H4 (cell line): ENCODE data around the gene PPP1R12B. TPM values are rescaled to one million over a fixed set of nuclear protein-coding genes. Genes with fewer than 3 reads are reported as not detected.
"Not testable (repeated sequence)": the region's sequence is repeated elsewhere in the genome, so short reads cannot be mapped to it uniquely, and the experiment has no call there.

Experiments
- DNase-seq: peaks from one replicate; pipeline ENCODE4 v3.0.0-alpha.2; 2015; ENCODE audit warnings: low spot score
- total RNA-seq: library from RNA; depleted of rRNA; stranded (reverse); fragments of >200 nt; shearing (Covaris generic); gene quantifications from 2 replicates; pipeline ENCODE4 v1.2.3, GENCODE V29; 2014

PPP1R12B gene
- total RNA-seq, 1 experiment from 2014 or later: 5.7 TPM

DNA sequence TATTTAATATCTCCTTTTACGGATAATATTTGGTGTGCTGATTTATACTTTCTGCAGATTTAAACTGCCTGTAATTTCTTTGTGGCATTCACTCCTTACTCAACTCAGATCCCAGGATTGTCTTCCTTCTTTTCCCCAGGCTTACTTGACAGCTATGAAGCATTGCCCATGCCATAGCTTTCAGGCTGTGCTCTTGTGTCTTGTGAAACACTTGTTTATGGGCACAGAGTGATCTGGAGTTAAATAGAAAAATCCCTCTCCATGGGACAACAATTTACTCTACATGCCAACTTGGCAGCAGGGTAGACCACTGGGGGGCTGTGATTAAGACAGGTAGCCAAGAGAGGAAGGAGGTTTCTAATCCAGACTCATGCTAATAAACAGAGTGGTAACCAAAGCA, 57.4 kb downstream of the PPP1R12B start:
- DNase-seq: no peak

DNA sequence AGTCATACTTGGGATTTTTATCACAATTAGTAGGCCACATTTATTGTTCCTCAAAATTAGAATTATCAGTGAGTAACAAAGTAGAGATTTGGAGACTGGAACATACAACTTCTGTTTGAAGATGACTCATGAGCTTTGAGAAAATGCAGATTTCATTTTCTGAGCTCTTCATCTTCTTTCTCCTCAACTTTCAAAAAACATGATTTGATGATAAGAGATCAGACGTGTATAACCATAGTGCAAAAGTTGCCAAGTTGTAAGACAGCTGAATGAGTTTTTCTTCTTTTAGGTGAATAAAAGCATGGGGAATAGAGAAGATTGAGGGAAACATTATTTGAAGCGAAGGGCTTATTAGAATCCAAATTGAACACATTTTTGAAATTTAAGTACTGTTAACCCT, 58.4 kb downstream of the PPP1R12B start:
- not testable (repeated sequence) for DNase-seq

DNA sequence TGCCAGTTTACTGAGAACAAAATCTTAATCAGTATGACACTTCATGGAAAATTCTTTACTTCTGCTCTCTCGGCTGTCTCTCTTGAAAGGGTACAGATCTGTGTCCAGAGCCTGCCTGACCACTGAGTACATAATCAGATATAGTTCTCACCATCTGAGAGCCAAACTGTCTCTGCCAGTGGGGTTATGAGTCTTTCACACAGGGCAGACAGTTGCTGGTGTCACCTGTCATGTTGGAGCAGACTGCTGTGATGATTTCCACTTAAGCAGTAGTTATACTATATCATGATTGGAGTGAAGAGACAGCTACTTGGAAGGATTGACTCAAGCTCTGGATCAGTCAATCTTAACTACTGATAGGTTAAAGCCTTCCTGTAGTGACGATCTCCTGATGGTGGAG, 58.9 kb downstream of the PPP1R12B start:
- DNase-seq: not testable (repeated sequence)

DNA sequence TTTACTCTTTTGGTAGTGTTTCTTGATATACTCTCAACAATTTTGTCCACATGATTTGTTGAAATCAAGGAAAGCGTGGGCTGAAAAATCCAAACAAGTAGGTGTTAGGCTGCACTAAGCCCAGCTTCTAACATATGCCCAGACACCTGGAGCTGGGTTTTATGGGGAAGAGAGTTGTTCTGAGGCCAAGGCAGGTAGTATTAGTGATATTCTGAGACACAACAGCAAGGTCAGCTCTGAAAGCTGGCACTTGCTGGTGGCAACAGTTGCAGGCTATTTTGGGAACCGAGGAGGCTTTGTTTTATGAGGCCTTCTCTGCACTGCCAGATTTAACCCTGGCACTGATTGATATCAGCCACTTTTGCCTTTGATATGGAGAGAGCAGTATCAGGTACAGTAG, 61.8 kb downstream of the PPP1R12B start:
- not testable (repeated sequence) for DNase-seq

DNA sequence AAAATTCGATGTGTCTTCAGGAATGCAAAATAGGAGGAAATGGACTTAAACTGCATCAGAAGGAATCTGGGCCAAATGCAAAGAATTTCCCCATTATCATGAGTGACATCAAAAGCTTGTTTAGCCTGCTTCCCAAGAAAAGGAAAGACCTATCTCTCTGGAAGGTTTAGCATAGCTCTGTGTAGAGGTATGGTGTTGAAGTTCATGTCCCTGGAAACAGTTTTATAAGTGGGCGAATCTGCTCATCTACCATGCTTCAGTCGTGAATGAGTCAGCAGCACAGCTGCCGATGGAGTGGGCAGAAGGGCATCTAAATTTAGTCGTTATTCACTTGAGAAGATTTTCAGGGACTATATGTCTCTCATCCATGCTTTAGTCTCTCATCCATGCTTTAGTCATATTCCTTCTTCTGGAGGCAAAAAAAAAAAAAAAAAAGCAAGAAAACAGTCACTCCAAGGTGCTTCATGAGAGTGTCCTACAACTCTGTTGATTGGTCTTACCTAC, 62.4 kb downstream of the PPP1R12B start:
- peak; percentile 5 for DNase-seq

DNA sequence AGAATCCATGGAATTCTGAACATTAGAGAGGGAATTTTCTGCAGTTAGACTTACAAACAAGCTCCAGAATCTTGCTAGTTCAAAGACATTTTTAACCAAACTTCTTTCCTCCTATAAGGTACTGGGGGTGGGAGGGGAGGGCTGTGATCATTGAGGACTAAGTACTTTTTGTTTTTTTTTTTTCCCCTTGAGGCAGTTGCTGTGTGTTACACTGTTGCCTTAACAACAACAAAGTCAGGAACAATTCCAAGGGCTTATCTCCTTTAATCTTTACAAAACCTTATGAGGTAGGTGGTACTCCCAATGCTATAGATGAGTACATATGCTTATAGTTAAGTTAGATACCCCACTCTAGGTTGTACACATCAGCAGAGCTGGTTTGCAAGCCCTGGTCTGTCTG, 62.9 kb downstream of the PPP1R12B start:
- no peak for DNase-seq

DNA sequence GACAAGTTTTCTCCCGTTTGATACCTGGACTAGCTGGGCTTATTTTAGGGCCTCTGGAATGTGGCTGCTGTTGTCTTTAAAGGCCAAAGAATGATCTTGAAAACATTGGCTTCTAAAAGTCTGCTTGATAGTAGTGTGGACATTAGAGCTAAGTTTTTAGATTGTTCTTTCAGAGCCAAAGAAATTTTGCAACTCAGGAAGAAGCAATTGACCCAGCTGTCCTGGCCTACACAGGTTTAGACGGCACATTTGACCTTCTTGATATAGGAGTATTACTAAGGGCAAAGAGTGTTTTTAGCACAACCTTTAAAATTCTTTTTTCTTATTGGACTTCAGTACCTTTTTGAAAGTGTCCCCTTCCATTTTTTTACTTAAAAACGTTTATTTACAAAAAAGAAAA, 63.9 kb downstream of the PPP1R12B start:
- DNase-seq: not testable (repeated sequence)

DNA sequence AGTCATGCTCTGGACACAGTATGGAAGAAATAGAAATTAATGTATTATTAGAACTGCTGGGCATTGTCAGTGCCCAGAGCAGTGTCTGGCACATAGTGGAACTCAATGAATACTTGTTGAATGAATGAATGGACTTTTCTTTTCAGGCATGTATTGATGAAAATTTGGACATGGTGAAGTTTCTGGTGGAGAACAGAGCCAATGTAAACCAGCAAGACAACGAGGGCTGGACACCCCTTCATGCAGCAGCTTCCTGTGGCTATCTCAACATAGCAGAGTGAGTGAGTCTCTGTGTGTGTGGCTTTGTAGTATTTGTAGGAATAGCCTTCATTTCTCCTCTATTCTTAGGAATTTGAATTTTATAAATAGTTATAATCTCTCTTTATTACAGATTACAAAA, 68.1 kb downstream of the PPP1R12B start:
- DNase-seq: no peak

DNA sequence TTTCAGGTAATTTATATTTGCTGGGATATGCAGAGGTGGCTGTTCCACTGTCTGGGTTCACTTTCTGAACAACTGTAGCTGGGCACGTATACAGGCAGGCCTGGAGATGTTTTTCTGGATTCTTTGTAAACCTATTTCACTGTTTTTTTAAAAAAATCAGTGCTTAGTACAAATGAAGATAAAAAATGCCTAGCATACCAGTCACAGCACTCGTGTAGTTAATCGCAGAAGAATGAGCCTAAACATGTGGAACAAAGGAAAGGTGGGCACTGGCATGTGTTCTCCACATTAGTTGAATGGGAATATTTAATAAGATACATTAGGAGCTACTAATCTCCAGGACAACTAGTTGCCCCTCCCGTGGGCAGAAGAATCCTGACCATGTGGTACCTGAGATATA, 68.6 kb downstream of the PPP1R12B start:
- not testable (repeated sequence) for DNase-seq

DNA sequence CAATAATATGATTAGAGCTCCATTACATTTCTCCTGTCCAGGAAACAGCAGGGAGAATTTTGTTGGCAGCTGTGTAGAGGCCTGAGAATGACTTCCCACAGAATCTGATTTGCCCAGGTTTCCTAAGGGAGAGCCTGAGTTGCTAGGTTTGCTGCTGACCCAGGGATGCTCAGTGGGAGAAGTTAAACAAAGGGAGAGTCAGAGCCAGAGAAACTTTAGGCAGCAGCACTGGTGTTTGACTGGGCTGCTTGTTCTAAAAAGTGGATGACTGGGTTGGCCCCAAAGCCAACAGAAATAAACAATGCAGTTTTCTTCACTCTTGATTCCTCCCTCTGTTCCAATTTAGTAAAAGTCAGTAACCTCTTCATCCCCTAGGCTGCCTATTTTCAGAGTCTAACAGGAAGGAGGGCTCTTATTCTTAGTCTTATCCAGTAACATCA, 69.3 kb downstream of the PPP1R12B start:
- DNase-seq: not testable (repeated sequence)

DNA sequence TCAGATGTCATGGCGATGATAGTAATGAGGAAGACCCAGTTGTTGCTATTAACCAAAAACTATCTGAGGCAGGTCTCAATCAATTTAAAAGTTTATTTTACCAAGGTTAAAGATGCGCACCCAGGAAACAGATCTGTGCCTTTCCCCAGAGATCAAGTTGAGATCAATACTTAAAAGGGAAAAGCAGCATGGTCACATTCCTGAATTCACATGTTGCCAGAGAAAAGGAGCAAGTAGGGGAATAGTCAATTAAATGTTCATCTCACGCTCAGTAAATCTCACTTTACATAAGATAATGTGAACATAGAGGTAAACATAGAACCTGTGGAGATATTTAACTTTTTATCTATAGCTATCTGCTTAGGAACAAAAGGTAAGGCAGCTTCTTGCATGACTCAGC, 71.2 kb downstream of the PPP1R12B start:
- not testable (repeated sequence) for DNase-seq

DNA sequence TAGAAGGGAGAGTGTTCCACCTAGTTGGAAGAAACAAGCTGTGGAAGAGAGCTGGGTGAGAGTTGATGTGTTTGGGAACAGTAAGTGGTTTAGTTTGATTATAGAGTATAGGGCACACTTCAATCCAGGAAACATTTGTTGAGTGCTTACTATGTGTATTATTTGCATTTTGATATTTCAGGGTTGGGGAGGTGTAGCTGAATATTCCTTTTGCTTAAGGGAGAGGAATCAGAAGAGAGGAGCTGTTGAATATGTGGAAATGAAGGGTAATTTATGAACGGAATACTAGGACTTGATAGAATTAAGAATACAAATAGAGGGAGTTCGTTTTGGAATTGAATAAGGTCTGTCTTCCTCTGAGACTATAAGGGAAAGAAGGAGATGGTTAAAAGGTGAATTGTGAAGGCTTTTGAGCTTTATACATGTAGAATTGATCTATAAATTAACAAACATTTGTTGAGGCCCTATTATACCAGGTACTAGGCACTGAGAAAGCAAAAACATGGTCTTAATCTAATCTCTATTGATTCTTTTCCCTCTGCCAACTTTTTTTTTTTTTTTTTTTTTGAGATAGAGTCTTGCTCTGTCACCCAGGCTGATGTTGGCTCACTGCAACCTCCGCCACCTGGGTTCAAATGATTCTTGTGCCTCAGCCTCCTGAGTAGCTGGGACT, 72.1 kb downstream of the PPP1R12B start:
- not testable (repeated sequence) for DNase-seq

DNA sequence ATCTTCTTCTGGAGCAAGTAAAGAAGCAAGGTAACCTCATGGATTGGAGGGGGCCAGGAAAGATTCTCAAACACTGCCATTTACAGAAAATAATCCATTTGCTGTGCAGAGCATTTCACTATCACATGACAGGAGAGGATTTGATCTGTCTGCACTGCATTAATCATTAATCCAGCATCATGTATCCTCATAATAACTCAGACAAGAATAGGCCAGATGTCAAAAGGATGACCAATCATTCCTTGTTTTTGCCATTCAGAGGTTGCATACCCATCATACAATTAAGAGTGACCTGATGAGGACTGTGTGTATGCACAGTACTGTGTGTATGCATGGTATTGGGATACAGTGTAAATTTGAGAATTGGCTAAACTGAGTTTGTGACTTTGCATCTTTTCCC, 74.2 kb downstream of the PPP1R12B start:
- not testable (repeated sequence) for DNase-seq

DNA sequence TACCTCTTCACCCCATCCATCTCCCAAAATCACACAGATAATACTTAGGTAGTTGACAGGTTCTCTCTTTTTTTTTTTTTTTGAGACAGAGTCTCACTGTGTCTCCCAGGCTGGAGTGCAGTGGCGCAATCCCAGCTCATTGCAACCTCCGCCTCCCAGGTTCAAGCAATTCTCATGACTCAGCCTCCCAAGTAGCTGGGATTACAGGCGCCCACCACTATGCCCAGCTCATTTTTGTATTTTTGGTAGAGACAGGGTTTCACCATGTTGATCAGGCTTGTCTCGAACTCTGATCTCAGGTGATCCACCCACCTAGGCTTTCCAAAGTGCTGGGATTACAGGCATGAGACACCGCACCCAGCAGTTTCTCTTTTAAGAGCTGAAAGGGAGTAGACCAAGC, 75.8 kb downstream of the PPP1R12B start:
- DNase-seq: not testable (repeated sequence)

DNA sequence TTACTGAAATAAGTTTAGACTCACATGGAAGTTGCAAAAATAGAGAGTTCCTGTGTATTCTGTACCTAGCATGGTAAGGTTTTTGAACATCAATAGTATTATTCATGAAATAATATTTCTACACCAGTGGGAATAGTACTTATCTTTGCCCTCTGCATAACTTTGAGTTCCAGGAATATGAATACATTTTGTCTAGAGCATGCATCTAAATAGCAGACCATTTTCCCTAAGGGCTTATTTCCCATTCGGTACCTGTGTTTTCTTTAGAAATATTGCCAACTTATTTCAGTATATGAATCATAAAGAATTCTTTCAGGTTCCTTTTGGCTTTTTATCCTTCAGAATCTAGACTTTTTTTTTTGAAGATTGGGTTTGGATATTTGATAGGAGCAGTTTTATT, 81.6 kb downstream of the PPP1R12B start:
- not testable (repeated sequence) for DNase-seq

DNA sequence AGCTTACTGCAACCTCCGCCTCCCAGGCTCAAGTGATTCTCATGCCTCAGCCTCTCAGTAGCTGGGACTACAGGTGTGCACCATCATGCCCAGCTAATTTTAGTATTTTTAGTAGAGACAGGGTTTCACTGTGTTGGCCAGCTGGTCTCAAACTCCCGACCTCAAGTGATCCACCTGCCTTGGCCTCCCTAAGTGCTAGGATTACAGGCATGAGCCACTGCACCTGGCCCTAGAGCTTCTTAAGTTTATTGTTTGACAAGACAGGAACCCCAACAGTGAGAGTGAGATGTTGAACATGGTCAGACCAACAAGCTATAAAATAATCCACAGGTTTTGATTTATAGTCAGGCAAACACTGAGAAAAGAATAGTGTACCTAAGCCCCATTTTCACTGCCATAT, 83.8 kb downstream of the PPP1R12B start:
- DNase-seq: not testable (repeated sequence)

DNA sequence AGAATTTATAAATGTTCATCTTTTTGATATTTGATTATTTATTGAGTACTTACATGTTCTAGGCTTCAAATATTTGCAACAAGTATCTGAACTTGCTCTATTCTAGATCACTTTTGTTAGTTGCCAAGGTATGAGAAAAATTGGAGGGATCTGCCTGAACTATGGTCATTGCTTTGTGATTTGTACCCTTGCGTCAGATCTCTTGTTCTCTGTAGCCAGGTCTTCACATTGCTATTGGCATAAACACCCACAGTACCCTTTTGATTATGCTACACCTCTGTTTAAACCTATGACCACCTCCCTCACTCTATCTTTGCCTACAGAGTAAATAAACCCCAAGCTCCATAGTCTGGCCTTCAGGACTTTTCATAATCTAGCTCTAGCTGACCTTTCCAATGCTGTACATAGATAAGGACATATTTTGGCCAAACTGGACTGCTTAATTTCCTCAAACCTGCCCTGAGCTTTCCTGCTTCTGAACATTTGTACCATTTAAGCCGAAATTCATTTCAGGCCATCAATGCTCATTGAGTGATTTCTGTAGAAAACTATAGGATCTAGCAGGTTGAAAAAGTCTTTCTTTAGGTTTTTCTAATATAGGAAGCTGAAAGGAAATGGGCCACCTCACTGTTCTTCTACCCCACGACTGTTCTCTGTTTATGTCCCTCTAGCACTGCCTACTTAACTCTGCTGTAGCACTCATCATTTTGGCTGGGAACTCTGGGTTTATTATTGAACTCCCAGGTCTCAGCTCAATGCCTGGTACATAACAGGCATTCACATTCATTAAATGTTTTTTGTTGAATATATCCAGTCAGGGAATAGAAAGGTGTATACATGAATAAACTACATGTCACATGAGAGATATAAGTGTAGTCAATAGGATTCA, 84.9 kb downstream of the PPP1R12B start:
- no peak for DNase-seq

DNA sequence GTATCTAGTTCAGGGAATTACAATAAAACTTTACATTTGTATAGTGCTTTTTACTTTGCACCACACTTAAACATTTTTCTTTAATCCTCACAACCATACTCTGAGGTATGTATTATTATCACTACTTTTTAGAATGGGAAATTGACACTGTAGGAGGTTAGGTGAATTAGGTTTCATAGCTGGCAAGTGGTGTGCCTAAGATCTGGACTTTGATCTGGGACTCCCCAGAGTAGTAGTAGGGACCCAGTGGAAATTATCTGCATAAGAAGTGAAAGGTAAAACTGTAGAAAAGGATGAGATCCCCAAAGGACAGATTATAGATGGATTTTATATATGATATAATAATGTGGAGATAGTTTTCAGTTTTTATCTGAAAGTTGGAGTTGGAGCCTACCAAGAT, 85.6 kb downstream of the PPP1R12B start:
- DNase-seq: no peak

DNA sequence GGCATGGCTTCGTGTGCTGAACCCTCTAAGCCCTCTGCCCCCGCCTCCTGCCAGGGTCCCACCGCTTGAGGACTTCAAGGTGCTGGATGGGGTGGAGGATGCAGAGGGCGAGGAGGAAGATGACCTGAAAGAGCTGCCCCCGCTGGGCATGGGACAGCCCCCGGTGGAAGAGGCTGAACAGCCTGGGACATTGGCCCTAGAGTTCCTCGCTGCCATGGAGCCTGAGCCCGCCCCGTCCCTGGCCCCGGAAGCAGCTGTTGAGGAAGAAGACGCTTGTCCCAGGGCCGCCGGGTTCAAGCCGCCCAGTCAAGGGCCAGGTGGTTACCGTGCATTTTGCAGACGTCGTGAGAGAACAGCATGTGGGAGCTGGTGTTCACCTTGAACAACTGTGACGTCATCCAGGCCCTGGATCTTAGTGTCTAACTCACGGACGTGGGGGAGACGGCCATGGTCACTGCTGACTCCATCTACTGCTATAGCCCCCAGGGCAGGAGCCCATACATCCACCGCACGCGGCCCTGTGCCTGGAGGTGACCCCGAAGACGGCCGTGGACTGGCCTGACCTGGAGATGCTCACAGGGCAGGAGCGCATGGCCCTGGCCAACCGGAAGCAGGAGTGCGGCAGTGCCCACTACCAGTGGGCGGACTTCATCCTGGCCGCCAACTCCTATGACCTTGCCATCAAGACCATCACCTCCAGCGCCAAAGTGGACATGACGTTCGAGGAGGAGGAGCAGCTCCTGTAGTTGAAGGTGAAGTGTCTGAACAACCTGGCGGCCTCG, 90.1 kb downstream of the PPP1R12B start:
- DNase-seq: no peak

DNA sequence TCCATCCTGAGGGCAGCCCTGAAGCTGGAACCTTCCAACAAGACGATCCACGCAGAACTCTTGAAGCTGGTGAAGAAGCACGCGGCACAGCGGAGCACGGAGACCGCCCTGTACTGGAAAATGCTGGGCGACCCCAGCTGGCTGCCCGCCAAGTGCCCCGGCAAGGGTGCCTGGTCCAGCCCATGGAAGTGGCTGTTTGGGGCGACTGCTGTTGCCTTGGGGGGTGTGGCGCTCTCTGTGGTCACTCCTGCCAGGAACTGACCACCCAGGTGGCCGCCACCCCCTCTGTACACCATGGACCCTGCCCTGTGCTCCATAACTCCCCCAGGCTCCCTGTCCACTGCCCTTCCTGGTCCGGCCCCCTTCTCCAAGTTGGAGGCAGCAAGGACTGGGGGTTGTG, 90.8 kb downstream of the PPP1R12B start:
- no peak for DNase-seq

DNA sequence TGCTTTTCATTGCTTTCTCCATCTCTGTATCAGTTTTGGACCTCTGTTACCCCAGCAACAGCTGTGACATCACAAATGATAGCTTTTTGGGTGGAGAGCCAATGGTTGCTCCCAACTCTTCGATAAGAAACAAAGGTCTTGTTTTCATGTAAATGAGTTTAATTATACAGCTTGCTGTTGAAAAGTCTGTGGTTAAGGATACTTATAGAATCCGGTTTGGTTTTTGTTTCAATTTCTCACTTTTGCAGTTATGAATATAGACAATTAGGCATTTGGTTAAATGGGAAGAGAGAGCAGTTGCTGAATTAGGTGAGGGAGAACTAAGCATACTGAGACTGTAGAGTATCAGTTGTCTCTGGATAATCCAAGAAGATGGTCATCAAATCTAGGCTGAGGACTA, 99.6 kb downstream of the PPP1R12B start:
- DNase-seq: not testable (repeated sequence)

DNA sequence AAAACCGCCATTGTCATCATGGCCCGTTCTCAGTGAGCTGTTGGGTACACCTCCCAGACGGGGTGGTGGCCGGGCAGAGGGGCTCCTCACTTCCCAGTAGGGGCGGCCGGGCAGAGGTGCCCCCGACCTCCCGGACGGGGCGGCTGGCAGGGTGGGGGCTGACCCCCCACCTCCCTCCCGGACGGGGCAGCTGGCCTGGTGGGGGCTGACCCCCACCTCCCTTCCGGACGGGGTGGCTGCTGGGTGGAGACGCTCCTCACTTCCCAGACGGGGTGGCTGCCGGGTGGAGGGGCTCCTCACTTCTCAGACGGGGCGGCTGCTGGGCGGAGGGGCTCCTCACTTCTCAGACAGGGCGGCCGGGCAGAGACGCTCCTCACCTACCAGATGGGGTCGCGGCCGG, 103.1 kb downstream of the PPP1R12B start:
- DNase-seq: not testable (repeated sequence)
